Activated naive CD8-positive, alpha-beta T cell (primary cell): Measurements from ENCODE around the gene ATP2B3.

Source experiments
- H3K27ac Mint-ChIP-seq: one replicate; pipeline ENCODE4 v1.8.0; 2021; ENCODE audit warnings: mixed read lengths
- H3K27me3 Mint-ChIP-seq: one replicate; pipeline ENCODE4 v1.8.0; 2021; ENCODE audit warnings: mixed read lengths
- H3K36me3 Mint-ChIP-seq: one replicate; pipeline ENCODE4 v1.8.0; 2021; ENCODE audit warnings: mixed read lengths
- H3K4me1 Mint-ChIP-seq: one replicate; pipeline ENCODE4 v1.8.0; 2021; ENCODE audit warnings: low read depth, mixed read lengths
- H3K4me3 Mint-ChIP-seq: one replicate; pipeline ENCODE4 v1.8.0; 2021; ENCODE audit warnings: mild to moderate bottlenecking, mixed read lengths
- H3K9me3 Mint-ChIP-seq: one replicate; pipeline ENCODE4 v1.8.0; 2021; ENCODE audit warnings: low read depth, mixed read lengths

ATP2B3 gene

DNA sequence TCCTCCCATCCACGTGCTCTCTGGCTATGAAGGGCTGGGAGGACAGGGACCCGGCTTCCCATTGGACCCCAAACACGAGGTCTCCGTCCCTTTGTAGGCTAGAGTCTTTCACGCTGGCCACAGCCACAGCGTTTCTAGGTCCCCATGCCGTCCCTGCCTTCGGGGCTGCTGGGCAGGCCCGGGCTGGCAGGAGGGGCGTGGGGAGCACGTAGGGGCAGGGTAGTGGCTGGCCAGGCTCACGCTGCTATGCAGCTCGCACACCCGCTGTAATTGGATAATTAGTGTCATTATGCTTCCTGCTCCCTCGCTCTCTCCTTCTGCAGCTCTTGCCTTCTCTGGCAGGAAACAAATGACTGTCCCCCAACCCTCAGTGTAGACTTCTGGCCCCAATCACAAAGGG, 9.8 kb downstream of the ATP2B3 start:
- Mint-ChIP-seq H3K27ac (no peak overlapping the region), H3K27me3 (no peaks in the 10 kb centered on the region), H3K4me3 (no peak overlapping the region), H3K9me3 (no peaks in the 10 kb centered on the region), H3K36me3 (no peaks in the 10 kb centered on the region), H3K4me1 (no peaks in the 10 kb centered on the region)

DNA sequence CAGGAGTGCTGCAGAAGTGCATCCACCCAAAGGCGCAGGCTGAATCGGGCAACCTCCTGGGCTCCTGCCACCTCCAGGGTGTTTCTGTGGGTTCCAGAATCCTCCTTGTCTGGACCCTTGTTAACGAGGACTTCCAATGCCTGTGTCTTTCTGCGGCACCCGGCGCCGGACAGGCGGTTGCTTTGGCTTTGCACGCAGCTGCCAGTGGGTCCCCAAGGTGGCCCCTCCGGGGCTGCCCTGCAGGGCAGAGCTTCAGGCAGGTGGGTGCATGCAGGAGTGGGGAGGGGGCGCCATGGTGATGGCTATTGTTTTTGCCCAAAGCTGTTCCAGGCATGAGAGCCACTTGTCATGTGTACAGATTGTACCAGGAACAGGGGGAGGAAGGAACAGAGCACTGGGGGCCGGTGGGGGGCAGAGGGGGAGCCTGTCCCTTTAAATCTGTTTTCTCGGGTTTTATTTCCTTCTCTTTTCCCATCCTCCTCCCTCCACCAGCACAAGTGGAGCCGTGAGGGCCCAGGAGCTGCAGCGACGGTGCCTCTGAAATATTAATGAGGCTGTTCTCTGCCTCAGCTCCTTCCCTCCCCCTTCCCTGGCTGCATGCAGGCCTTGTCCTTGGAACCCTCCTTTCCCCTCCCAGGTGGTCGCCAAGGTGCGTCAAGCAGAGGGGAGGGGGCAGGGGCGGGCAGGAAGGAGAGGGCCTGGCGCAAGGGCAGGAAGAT, 13.1 kb downstream of the ATP2B3 start:
- Mint-ChIP-seq H3K4me3 (no peak overlapping the region), H3K36me3 (no peaks in the 10 kb centered on the region), H3K27ac (no peak overlapping the region), H3K4me1 (no peaks in the 10 kb centered on the region), H3K27me3 (no peaks in the 10 kb centered on the region), H3K9me3 (no peaks in the 10 kb centered on the region)

GRCh38 chrX:153533091-153533490, 15.6 kb downstream of the ATP2B3 start:
- H3K9me3 Mint-ChIP-seq: no peaks in the 10 kb centered on the region
- no peaks in the 10 kb centered on the region for H3K27me3 Mint-ChIP-seq

DNA sequence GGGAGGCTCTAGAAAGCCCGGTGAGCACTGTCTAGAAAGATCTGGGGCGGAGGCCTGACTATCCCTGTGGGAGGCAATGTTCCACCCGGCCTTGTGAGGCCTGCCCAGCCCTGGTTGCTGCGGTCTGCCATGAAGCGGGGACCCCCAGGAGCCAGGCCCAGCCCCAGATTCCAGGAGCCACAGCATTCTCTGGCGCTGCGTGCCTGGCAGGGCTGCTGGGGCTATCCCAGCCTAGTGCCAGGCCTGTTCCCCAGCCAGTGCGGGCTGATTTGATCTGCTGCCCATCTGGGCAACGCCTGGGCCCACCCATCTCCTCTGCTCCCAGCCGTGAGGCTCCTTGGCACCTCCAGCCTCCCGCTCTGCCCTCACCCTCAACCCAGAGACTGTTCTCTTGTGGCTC, 19.6 kb downstream of the ATP2B3 start:
- no peaks in the 10 kb centered on the region for H3K9me3 Mint-ChIP-seq
- H3K27ac Mint-ChIP-seq: no peak overlapping the region
- H3K36me3 Mint-ChIP-seq: no peaks in the 10 kb centered on the region
- H3K27me3 Mint-ChIP-seq: no peaks in the 10 kb centered on the region
- no peaks in the 10 kb centered on the region for H3K4me1 Mint-ChIP-seq
- no peak overlapping the region for H3K4me3 Mint-ChIP-seq

More at GRCh38 chrX:153533091-153533490, 15.6 kb downstream of the ATP2B3 start:
- H3K27ac Mint-ChIP-seq: no peak overlapping the region
- H3K36me3 Mint-ChIP-seq: no peaks in the 10 kb centered on the region
- H3K4me1 Mint-ChIP-seq: no peaks in the 10 kb centered on the region
- no peak overlapping the region for H3K4me3 Mint-ChIP-seq

- Mint-ChIP-seq H3K27ac (no peak overlapping the region), H3K4me1 (no peaks in the 10 kb centered on the region), H3K4me3 (no peak overlapping the region), H3K9me3 (no peaks in the 10 kb centered on the region), H3K36me3 (no peaks in the 10 kb centered on the region), H3K27me3 (no peaks in the 10 kb centered on the region)
These were observed 20.3 kb downstream of the ATP2B3 start for GRCh38 chrX:153537526-153538295.

DNA sequence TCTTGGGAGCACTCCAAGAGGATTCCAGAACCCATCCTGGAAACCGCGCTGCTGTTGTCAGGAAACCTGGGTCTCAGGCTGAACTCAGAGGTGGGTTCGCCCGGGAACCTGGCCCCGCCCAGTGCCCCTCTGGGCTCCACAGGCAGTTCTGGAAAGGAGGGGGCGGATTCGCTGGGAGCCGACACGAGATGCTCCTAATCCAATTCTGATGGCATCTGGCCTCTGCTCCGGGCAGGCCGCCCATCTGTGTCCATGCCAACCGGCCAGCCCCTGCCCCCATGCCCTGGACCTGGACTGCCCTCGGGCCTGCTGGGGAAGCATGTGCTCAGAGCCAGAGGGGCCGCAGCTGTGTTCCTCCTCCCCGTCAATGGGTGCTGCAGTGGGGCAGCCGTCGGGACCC, 21.0 kb downstream of the ATP2B3 start:
- H3K27ac Mint-ChIP-seq: no peak overlapping the region
- H3K36me3 Mint-ChIP-seq: no peaks in the 10 kb centered on the region

GRCh38 chrX:153539171-153539978, 21.9 kb downstream of the ATP2B3 start:
- H3K9me3 Mint-ChIP-seq: no peaks in the 10 kb centered on the region
- no peak overlapping the region for H3K4me3 Mint-ChIP-seq
- H3K27ac Mint-ChIP-seq: no peak overlapping the region
- H3K27me3 Mint-ChIP-seq: no peaks in the 10 kb centered on the region
- no peaks in the 10 kb centered on the region for H3K4me1 Mint-ChIP-seq
- H3K36me3 Mint-ChIP-seq: no peaks in the 10 kb centered on the region

More for the DNA sequence above, 21.0 kb downstream of the ATP2B3 start:
- Mint-ChIP-seq H3K27me3 (no peaks in the 10 kb centered on the region), H3K4me3 (no peak overlapping the region), H3K9me3 (no peaks in the 10 kb centered on the region), H3K4me1 (no peaks in the 10 kb centered on the region)

DNA sequence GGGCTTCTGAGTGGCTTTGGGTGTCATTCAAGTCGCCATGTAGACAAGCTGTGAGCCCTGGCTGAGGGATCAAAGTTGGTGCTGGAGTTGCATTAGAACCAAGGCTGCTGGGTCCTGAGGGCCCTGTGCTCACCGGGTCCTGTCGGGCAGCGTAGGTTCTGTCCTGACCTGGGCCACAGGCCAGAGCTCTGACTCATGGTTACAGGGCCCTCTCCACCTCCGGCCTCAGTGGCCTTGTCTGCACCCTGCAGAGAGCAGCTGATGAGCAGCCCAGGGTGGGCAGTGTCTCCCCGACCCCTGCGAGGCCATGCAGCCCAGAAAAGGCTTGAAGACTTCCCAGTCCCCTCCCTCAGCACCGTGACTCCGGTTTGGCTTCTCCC, 22.5 kb downstream of the ATP2B3 start:
- H3K4me3 Mint-ChIP-seq: no peak overlapping the region
- no peaks in the 10 kb centered on the region for H3K36me3 Mint-ChIP-seq
- H3K4me1 Mint-ChIP-seq: no peaks in the 10 kb centered on the region
- no peak overlapping the region for H3K27ac Mint-ChIP-seq
- no peaks in the 10 kb centered on the region for H3K9me3 Mint-ChIP-seq
- H3K27me3 Mint-ChIP-seq: no peaks in the 10 kb centered on the region

GRCh38 chrX:153544727-153545126, 27.3 kb downstream of the ATP2B3 start:
- H3K4me3 Mint-ChIP-seq: no peak overlapping the region
- H3K27ac Mint-ChIP-seq: no peak overlapping the region
- H3K4me1 Mint-ChIP-seq: no peaks in the 10 kb centered on the region
- no peaks in the 10 kb centered on the region for H3K9me3 Mint-ChIP-seq
- H3K27me3 Mint-ChIP-seq: no peaks in the 10 kb centered on the region
- no peaks in the 10 kb centered on the region for H3K36me3 Mint-ChIP-seq

GRCh38 chrX:153546386-153546785, 28.9 kb downstream of the ATP2B3 start:
- no peaks in the 10 kb centered on the region for H3K4me1 Mint-ChIP-seq
- H3K27me3 Mint-ChIP-seq: no peaks in the 10 kb centered on the region
- no peak overlapping the region for H3K4me3 Mint-ChIP-seq
- H3K36me3 Mint-ChIP-seq: no peaks in the 10 kb centered on the region
- no peak overlapping the region for H3K27ac Mint-ChIP-seq
- H3K9me3 Mint-ChIP-seq: no peaks in the 10 kb centered on the region

DNA sequence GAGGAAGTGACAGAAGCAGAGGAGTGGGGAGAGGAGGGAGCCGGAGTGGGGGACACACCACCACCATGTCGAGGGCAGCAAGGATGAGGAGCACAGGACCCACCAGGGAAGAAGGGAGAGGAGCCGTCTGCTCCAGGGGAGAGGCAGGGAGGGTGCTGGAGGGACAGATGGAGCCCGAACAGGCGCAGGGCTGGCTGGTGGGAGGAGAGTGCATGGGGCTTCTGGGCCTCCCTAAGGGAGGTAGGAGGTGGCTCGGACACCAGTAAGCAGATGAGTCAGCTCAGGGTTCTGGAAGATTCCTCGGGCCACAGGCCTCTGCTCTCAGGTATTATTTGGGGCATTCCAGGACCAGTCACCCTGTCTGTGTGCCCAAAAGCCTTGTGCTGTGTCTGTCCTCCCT, 29.8 kb downstream of the ATP2B3 start:
- Mint-ChIP-seq H3K27me3 (no peaks in the 10 kb centered on the region), H3K9me3 (no peaks in the 10 kb centered on the region), H3K4me1 (no peaks in the 10 kb centered on the region), H3K27ac (no peak overlapping the region), H3K36me3 (no peaks in the 10 kb centered on the region), H3K4me3 (no peak overlapping the region)

GRCh38 chrX:153549231-153549630, 31.8 kb downstream of the ATP2B3 start:
- no peak overlapping the region for H3K27ac Mint-ChIP-seq
- H3K9me3 Mint-ChIP-seq: no peaks in the 10 kb centered on the region
- H3K27me3 Mint-ChIP-seq: no peaks in the 10 kb centered on the region
- no peak overlapping the region for H3K4me3 Mint-ChIP-seq
- no peaks in the 10 kb centered on the region for H3K4me1 Mint-ChIP-seq
- no peaks in the 10 kb centered on the region for H3K36me3 Mint-ChIP-seq

GRCh38 chrX:153549807-153550206, 32.4 kb downstream of the ATP2B3 start:
- Mint-ChIP-seq H3K27me3 (no peaks in the 10 kb centered on the region), H3K36me3 (no peaks in the 10 kb centered on the region), H3K4me3 (no peak overlapping the region), H3K27ac (no peak overlapping the region), H3K9me3 (no peaks in the 10 kb centered on the region), H3K4me1 (no peaks in the 10 kb centered on the region)

GRCh38 chrX:153551135-153551534, 33.7 kb downstream of the ATP2B3 start:
- Mint-ChIP-seq H3K4me1 (no peaks in the 10 kb centered on the region), H3K9me3 (no peaks in the 10 kb centered on the region), H3K27ac (no peak overlapping the region), H3K4me3 (no peak overlapping the region), H3K27me3 (no peaks in the 10 kb centered on the region), H3K36me3 (no peaks in the 10 kb centered on the region)

DNA sequence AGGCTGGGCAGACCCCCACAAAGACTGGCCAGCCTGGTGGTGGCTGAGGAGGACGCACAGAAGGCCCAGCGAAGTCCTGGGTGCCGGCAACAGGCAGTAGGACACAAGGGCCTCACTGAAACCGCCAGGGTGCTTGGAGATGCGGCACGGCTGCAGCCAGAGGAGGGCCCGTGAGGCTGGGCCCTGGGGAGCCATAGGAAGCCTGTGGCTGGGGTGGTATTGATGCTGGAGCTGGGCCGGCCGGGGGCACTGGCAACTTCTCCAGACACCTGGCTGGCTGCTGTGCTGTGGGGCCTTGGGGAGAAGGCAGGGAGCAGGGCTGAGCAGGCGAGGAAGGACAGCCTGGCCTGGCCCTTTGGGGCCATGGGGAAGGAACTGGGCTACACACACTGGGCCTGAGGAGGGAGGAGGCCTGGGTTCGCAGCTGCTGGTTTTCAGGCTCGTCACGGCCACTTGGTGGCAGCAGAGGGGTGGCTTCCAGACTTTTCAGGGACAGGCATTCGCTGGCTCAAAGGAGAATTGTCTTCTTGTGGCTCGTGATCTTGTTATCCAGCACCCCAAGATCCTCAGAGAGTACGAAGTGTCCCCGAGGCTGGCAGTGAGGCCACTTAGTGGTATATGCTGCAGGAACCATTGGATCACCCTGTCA, 37.2 kb downstream of the ATP2B3 start:
- Mint-ChIP-seq H3K27ac (no peak overlapping the region), H3K36me3 (no peaks in the 10 kb centered on the region), H3K4me3 (no peak overlapping the region), H3K27me3 (no peaks in the 10 kb centered on the region), H3K4me1 (peaks cover 2% of the 10 kb centered on the region), H3K9me3 (no peaks in the 10 kb centered on the region)
